ENCODE data around the gene CHRM4.
"Not testable (repeated sequence)": the region's sequence is repeated elsewhere in the genome, so short reads cannot be mapped to it uniquely, and the experiment has no call there.

Gene CHRM4

DNA sequence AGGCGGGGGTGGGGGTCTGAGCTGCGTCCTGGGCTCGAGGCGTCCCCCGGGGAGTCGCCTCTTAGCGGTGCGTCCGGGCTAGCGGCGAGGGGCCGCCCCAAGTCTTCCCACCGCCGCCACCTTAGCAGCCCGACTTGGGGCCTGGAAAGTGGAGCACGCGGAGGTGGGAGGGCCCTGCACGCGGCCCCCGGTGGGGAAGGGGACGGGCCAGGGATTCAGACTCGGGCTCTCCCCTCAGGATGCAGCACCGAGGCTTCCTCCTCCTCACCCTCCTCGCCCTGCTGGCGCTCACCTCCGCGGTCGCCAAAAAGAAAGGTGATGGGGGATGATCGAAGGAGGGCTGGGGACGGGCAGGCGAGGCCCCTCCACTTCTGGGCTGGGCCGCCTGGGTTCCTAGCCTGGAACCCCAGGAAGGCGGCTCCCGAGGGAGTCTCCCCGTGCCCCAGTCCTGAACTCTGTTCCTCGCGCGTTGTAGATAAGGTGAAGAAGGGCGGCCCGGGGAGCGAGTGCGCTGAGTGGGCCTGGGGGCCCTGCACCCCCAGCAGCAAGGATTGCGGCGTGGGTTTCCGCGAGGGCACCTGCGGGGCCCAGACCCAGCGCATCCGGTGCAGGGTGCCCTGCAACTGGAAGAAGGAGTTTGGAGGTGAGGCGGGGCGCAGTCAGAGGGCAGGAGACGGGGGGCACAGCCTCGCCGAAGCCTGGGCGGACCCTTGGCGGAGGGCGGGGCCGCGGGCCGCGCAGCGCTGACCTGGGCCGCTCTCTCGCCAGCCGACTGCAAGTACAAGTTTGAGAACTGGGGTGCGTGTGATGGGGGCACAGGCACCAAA, 9.5 kb downstream of the CHRM4 start:
- no peak for DNase-seq (ENCODE audit: low read depth in 2 of 2)

DNA sequence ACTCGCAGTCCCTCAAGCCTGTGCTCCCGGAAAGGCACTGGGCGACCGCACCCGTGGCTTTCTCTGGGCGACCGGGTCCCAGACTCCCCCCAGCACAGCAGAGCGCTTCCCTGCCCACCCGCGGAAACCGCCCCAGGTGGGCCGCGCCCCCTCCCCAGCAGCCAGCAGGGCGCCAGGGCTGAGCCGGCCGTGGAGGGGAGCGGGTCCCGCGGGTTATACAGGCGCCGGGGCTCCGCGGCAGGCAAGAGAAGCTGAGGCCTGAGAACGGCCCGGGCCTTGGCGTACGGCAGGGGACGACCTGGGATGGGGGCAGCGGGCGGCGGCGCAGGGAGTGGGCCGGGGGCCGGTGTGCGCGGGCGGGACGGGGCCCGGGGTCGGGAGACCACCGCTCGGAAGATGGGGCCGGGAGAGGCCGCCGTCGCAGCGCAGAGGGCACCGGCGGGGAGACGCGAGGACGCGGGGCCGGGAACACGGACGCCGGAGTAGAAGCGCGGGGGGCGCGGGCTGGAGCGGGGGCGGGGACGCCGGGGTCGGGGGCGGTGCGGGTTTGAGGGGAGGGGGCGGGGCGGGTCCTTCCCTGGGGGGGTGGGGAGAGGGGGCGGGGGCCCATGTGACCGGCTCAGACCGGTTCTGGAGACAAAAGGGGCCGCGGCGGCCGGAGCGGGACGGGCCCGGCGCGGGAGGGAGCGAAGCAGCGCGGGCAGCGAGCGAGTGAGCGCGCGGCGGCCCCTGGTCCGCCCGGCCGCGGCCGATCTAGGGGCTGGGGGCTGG, 10.3 kb downstream of the CHRM4 start, which contains the start of gene MDK:
Gene MDK, plus strand, starts transcription at position 622 of the 771 bp plus-strand sequence. CDS start 389 bp downstream, outside the sequence.
- DNase-seq (ENCODE audit: low read depth in 2 of 2) = no peak

DNA sequence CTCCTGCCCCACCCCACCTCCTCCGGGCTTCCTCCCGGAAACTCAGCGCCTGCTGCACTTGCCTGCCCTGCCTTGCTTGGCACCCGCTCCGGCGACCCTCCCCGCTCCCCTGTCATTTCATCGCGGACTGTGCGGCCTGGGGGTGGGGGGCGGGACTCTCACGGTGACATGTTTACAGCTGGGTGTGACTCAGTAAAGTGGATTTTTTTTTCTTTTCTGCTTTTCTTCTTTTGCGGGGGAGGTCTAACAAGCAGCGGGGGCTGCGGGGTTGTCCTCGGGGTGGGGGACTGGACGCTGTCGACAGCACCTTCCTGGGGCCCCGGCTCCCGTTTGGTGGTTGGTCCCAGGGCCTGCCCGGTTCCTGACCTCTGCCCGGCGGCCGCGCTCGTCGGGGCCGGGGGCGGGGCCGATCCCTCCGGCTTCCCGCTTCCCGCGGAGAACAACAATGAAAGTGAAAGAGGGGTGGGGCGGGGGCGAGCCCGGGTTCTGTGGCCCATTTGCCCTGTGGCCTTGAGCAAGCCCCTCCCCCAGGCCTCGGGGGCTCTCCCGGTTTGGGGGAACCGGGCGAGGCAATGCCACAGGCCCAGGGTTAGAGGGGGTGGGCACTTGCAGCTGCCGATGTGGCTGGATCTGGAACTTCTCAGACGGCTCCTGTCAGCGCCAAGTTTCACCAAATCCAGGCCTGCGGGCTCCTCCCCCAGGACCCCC, 11.1 kb downstream of the CHRM4 start:
- DNase-seq (ENCODE audit: low read depth in 2 of 2) = peak; percentile 51 to 54

DNA sequence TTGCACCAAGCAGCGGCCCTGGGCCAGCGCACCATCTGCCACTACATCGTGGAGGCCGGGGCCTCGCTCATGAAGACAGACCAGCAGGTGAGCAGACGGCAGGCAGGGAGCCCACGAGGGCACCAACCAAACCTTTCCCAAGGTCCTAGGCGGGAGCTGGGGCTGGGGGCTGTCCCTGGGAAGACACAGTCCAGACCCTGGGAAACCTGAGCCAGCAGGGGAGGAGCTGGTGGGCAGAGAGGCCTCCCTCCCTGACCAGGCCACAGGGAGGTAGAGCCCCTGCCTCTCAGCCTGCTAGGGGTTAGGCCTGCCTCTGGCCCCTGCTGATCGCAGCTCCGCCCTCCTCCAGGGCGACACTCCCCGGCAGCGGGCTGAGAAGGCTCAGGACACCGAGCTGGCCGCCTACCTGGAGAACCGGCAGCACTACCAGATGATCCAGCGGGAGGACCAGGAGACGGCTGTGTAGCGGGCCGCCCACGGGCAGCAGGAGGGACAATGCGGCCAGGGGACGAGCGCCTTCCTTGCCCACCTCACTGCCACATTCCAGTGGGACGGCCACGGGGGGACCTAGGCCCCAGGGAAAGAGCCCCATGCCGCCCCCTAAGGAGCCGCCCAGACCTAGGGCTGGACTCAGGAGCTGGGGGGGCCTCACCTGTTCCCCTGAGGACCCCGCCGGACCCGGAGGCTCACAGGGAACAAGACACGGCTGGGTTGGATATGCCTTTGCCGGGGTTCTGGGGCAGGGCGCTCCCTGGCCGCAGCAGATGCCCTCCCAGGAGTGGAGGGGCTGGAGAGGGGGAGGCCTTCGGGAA, 11.9 kb downstream of the CHRM4 start:
- DNase-seq (ENCODE audit: low read depth in 2 of 2) = not testable (repeated sequence)

DNA sequence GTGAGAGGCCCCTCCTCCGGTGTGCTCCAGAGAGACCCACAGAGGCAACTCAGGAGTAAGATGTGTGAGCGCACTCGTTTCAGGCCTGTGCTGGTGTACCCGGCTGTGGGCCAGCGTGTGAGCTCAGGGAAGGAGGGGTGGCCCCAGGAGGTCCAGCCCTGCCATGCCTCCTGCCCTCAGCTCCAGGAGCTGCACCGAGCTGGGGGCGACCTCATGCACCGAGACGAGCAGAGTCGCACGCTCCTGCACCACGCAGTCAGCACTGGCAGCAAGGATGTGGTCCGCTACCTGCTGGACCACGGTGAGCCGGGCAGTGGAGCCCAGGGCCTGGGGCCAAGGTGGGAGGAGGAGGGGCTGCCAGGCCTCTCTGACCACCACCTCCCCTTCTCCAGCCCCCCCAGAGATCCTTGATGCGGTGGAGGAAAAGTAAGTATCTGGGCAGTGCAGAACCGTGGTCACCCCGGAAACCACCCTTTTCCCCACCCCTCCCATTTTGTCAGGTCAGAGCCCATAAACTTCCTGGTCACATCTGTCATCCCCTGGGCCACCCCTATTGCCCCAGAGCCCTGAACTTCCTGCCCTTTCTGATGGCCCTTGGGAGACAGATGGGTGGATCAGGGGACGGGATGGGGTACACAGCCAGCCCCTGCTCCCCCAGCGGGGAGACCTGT, 12.6 kb downstream of the CHRM4 start:
- no peak for DNase-seq (ENCODE audit: low read depth in 2 of 2)

DNA sequence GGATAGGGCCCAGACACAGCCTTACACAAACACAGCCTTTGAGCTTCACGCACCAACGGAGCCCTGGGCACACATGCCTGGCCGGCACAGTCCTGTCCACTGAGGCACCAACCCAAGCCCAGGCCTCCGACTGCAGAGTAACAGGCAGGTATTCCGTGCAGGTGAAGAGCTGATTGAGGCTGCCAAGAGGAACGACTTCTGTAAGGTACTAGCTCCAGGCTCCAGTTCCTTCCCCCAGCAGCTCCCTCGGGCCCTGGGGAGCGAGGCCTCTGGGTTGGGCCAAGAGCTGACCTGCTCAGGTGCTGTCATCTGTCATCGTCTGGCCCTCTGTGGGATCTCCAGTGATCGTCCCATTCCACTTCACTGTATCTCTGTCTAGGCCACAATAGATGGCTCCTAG, 13.3 kb downstream of the CHRM4 start:
- DNase-seq (ENCODE audit: low read depth in 2 of 2) = no peak

DNA sequence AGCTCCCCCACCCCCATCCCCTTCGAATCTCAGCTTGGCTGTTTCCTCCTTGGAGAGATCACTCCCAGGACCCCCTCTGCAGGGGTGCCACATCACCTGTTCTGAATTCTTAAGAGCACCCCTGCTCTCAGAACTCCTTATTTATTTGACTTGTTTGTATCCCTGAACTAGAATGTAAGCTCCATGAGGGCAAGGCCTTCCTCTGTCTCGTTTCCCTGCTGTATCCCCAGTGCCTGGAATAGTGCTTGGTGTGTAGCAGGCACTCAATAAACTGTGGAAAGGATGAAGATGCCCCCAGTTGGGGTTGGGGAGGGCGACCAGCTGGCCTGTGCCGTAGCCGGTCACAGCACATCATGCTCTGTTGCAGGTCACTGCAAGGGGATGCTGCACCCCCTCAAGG, 13.7 kb downstream of the CHRM4 start:
- no peak for DNase-seq (ENCODE audit: low read depth in 2 of 2)

DNA sequence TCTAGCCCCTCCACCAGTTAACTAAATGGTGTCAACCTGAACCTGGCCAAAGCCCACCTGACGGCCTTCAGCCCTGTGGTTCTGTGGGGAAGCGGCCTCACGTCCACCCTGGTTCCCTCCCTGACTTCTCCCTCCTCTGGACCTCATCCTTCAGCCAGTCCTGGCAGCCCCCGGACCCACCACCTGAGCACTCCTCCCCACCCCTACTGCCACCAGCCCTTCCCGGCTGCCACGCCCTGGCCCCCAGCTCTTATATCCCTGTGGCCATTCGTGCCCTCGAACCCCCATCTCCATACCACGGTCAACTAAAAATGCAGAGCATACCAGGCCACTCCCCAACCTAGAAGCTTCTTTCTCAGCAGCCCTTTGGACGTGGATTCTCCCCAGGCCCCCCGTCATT, 14.3 kb downstream of the CHRM4 start:
- no peak for DNase-seq (ENCODE audit: low read depth in 2 of 2)

DNA sequence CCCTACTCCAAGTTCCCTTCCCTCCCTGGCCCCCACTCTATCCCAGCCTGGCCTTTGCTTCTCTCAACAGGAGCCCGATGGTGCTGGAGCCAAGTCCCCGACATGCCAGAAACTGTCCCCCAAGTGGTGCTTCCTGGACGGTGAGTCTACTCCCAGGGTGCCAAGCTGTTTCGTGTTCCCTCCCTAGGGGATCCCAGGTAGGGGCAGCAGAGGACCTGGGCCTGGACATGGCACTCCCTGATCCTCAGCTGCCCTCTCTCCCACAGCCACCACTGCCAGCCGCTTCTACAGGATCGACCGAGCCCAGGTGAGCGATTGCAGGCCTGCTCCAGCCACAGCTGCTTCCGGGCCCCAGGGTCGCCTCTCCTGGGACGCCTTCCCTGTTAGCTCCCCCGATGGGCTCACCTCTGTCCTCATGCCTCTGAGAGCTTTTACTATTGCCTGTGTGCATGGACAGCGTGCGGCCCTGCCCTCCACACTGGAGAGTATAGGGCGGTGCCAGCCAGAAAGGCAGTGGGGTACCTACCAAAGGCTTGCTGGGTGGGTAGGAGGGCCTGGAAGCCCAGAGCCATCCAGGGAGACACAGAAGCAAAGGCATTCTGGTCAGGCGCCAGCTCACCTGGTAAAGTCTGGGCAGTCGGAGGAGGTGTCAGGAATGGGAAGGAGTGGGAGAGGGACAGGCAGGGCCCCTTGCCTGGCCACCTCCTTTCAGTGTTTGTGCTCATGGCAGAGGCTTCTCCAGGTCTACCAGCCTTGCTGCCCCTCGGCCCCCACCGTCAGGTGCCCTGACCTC, 15.1 kb downstream of the CHRM4 start:
- no peak for DNase-seq (ENCODE audit: low read depth in 2 of 2)

DNA sequence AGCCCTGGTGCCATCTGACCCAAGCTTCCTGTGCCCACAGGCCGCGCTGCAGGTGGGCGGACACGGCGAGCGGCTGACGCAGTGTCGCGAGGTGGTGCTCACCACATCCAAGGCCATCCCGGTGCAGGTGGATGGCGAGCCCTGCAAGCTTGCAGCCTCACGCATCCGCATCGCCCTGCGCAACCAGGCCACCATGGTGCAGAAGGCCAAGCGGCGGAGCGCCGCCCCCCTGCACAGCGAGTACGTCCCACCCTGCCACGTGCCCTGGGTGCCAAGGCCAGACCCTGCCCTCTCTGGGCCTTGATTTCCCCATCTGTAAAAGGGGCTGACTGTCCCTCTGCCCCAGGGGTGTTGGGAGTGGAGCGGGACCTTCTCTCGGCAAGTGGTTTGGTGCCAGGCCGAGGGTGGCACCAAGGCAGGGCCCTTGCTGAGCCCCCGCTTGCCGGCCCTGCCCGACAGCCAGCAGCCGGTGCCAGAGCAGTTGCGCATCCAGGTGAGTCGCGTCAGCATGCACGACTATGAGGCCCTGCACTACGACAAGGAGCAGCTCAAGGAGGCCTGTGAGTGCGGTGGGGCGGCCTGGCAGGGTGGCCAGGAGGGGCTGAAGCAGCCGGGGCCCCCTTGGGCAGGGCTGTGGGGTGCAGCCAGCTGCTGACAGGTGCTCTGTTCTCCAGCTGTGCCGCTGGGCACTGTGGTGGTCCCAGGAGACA, 16.0 kb downstream of the CHRM4 start:
- DNase-seq (ENCODE audit: low read depth in 2 of 2) = no peak

DNA sequence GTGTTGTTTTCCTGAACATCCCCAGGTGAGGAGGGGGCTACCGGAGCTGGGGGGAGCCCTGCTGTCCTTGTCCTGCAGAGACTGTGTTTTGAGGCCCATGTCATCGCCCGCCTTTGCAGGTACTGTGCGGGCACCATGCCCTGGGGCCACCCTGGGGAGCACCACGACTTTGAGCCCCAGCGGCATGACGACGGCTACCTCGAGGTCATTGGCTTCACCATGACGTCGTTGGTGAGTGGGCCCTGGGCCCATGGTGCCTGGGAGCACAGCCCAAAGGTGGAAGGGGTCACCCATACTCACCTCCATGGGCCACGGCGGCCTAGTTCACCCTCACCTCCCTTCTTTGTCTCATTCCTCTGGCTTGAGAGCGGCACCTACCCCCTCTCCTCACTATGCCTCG, 16.8 kb downstream of the CHRM4 start:
- no peak for DNase-seq (ENCODE audit: low read depth in 2 of 2)

DNA sequence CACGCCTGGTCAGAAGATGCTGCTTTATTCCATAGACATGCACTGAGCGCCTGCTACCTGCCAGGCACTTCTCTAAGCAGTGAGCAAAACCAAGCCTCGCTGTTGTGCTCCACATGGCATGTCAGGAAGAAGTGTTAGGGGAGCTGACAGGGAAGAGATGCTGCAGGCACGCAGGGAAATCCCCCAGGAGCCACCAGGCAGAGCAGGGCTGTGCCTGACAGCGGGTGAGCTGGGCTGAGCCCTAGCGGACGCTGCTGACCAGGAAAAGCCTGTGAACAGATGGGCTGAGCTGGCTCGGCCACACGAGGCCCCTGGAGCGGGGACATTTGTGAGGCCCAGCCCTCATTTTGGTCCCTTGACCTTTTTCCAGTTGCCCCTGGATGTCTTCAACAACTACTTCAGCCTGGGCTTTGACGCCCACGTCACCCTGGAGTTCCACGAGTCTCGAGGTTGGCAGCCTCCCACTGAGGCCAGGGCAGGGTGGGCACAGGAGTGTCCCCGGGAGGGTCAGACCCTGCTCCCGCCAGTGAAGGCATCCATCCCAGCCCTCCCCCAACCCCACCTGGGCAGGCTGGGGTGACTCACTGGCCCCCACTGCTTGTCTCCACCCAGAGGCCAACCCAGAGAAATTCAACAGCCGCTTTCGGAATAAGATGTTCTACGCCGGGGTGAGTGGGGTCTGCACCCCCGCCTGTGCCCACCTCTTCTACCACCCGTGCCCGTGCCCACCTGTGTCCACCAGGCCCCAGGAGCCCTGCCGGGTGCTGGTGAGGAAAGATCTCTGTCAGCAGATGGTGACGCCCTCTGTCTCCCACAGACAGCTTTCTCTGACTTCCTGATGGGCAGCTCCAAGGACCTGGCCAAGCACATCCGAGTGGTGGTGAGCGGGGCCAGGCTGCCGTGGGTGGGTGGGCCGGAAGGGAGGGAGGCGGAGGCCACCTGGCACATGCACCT, 17.5 kb downstream of the CHRM4 start:
- DNase-seq (ENCODE audit: low read depth in 2 of 2) = no peak

DNA sequence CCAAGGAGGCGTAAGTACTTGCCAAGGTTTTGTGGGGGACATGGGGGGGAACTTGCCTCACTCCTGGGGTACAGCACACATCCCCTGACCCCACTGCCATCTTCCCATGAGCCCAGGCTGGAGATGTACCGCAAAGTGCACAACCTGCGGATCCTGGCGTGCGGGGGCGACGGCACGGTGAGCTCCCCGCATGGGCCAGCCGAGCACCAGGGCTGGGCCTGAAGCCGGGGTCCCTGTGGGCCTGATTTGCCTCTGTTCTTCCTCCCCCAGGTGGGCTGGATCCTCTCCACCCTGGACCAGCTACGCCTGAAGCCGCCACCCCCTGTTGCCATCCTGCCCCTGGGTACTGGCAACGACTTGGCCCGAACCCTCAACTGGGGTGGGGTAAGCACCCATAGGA, 19.1 kb downstream of the CHRM4 start:
- DNase-seq (ENCODE audit: low read depth in 2 of 2) = not testable (repeated sequence)

DNA sequence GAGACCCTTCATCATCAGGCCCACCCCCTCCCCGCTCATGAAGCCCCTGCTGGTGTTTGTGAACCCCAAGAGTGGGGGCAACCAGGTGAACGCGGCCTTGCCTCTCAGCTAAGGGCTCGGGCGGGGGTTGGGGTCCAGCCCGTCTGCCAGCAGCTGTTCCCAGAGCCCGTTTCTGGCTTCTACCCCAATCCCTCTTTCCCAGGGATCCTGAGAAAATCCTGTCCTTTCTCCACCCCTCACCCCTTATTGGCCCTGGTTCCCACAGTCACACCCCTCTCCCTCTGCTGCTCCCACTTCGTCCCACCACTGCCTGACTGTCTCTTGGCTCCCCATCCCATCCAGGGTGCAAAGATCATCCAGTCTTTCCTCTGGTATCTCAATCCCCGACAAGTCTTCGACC, 19.5 kb downstream of the CHRM4 start:
- DNase-seq (ENCODE audit: low read depth in 2 of 2) = no peak

DNA sequence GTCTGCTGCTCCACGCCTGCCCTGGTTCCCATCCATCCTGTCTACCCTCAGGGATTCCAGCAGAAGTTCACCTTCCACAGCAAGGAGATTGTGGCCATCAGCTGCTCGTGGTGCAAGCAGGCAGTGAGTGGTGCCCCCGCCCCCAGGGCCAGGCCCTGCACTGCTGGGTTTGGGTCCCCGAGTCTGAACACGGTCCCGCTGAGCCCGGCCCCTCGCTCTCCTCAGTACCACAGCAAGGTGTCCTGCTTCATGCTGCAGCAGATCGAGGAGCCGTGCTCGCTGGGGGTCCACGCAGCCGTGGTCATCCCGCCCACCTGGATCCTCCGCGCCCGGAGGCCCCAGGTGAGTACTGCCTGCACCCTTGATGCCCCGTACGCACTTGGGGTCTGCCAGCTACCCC, 20.3 kb downstream of the CHRM4 start:
- not testable (repeated sequence) for DNase-seq (ENCODE audit: low read depth in 2 of 2)

DNA sequence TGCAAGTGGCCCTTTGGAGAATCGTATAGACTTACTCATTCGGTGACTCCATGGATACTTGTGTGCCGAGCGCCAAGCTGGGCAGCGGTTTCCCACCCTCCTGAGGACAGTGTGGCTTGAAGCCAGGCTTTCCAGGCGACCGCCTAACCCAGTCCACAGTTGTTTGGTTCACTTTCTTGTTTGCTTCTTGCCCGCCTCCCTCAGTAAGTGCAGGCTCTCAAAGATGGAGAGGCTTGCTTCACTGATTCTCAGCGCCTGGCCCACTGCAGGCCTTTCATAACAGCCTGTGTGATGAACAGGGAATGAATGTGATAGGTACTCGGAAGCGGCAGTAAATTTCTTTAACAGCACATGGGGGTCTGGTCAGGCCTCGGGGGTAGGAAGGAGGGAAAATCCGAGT, 21.3 kb downstream of the CHRM4 start:
- DNase-seq (ENCODE audit: low read depth in 2 of 2) = no peak

DNA sequence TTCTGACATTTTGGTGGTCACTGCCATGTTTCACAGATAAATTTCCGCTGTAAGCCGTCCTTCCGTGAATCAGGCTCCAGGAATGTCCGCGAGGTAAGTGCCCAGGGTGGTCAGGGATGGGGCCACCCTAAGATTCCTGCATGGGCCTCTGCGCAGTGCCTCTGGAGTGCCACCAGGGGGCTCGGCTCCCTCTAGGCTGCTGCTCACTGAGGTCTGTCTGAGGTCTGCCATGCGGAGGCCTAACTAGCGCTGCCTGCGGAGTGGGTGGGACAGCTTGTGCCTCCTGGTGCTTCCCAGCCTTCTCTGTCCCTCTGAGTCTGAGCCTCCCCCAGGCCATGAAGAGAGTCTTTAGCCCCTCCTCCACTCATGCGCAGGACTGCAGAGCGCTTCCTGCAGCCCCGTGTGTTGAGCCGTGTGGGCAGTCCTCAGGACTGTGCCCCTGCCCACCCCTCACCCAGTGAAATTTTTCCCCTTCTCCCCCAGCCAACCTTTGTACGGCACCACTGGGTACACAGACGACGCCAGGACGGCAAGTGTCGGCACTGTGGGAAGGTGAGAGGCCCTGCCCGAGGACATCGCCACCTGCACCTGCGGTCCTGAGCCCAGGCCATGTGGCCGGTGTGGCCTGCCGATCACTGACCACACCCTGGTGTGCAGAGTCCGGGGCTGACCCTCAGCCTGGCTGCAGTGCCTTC, 22.0 kb downstream of the CHRM4 start:
- no peak for DNase-seq (ENCODE audit: low read depth in 2 of 2)

DNA sequence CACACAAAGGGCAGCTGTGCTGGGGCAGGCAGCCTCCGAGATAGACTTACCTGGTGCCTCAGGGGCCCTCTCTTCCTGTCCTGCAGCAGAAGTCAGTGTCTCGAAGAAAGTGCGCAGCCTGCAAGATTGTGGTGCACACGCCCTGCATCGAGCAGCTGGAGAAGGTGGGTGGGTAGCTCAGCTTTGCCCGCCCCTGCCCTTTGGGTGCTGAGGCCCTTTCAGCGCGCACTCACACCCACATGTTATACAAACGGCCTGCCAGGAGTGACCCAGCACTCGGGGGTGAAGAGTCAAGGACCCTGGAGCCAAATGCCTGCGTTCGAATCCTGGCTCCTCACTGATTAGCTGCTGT, 23.7 kb downstream of the CHRM4 start:
- DNase-seq (ENCODE audit: low read depth in 2 of 2) = no peak
